Activated naive CD8-positive, alpha-beta T cell treated with anti-CD3 and anti-CD28 coated beads, Interleukin-2, amount 50 U/mL, for 24 hours (primary cell): ENCODE data around the gene NPNT.

ENCODE experiments used
- ATAC-seq: fragments of 150-1000 bp; cut with Tn5 transposase; one replicate; pipeline ENCODE4 v1.10.0; 2021
- DNase-seq: peaks from one replicate; pipeline ENCODE4 v3.0.0; 2021
- H3K27ac Mint-ChIP-seq: one replicate; pipeline ENCODE4 v1.8.0; 2021; ENCODE audit warnings: mild to moderate bottlenecking, mixed read lengths
- H3K27me3 Mint-ChIP-seq: one replicate; pipeline ENCODE4 v1.8.0; 2021; ENCODE audit warnings: mixed read lengths
- H3K36me3 Mint-ChIP-seq: one replicate; pipeline ENCODE4 v1.8.0; 2021; ENCODE audit warnings: low read depth, mixed read lengths
- H3K4me1 Mint-ChIP-seq: one replicate; pipeline ENCODE4 v1.8.0; 2021; ENCODE audit warnings: mixed read lengths
- H3K4me3 Mint-ChIP-seq: one replicate; pipeline ENCODE4 v1.8.0; 2021; ENCODE audit warnings: mild to moderate bottlenecking, moderate library complexity, mixed read lengths
- H3K9me3 Mint-ChIP-seq: one replicate; pipeline ENCODE4 v1.8.0; 2021; ENCODE audit warnings: mixed read lengths

NPNT gene

GRCh38 chr4:105998171-105999063, 103.1 kb downstream of the NPNT start:
- Mint-ChIP-seq H3K36me3 (no peaks in the 10 kb centered on the region), H3K4me3 (no peak overlapping the region), H3K27ac (no peak overlapping the region), H3K4me1 (no peaks in the 10 kb centered on the region), H3K9me3 (no peaks in the 10 kb centered on the region), H3K27me3 (no peaks in the 10 kb centered on the region)
- ATAC-seq (no peak), DNase-seq (no peak)

GRCh38 chr4:106002994-106003393, 107.7 kb downstream of the NPNT start:
- no peaks in the 10 kb centered on the region for H3K36me3 Mint-ChIP-seq
- H3K4me1 Mint-ChIP-seq, result no peaks in the 10 kb centered on the region
- DNase-seq, result no peak
- no peak overlapping the region for H3K27ac Mint-ChIP-seq
- no peaks in the 10 kb centered on the region for H3K9me3 Mint-ChIP-seq
- no peak overlapping the region for H3K4me3 Mint-ChIP-seq
- H3K27me3 Mint-ChIP-seq, result no peaks in the 10 kb centered on the region
- ATAC-seq, result no peak

GRCh38 chr4:106010761-106011160, 115.5 kb downstream of the NPNT start:
- DNase-seq, result no peak
- H3K4me1 Mint-ChIP-seq, result no peaks in the 10 kb centered on the region
- no peaks in the 10 kb centered on the region for H3K36me3 Mint-ChIP-seq
- peaks cover 44% of the 10 kb centered on the region for H3K9me3 Mint-ChIP-seq
- H3K4me3 Mint-ChIP-seq, result no peak overlapping the region
- no peaks in the 10 kb centered on the region for H3K27me3 Mint-ChIP-seq
- no peak overlapping the region for H3K27ac Mint-ChIP-seq
- no peak for ATAC-seq

GRCh38 chr4:106011387-106011786, 116.1 kb downstream of the NPNT start:
- ATAC-seq, result no peak
- Mint-ChIP-seq H3K4me1 (no peaks in the 10 kb centered on the region), H3K36me3 (no peaks in the 10 kb centered on the region), H3K27me3 (no peaks in the 10 kb centered on the region), H3K9me3 (peaks cover 44% of the 10 kb centered on the region), H3K27ac (no peak overlapping the region), H3K4me3 (no peak overlapping the region)
- DNase-seq, result no peak

GRCh38 chr4:106017975-106018374, 122.7 kb downstream of the NPNT start:
- Mint-ChIP-seq H3K27ac (no peak overlapping the region), H3K27me3 (no peaks in the 10 kb centered on the region), H3K9me3 (peaks cover 25% of the 10 kb centered on the region), H3K4me3 (no peak overlapping the region), H3K4me1 (no peaks in the 10 kb centered on the region), H3K36me3 (no peaks in the 10 kb centered on the region)
- ATAC-seq (no peak), DNase-seq (no peak)

- peaks cover 7% of the 10 kb centered on the region for H3K9me3 Mint-ChIP-seq
- ATAC-seq (no peak), DNase-seq (no peak)
- H3K4me1 Mint-ChIP-seq, result no peaks in the 10 kb centered on the region
- H3K36me3 Mint-ChIP-seq, result no peaks in the 10 kb centered on the region
- no peak overlapping the region for H3K27ac Mint-ChIP-seq
- no peak overlapping the region for H3K4me3 Mint-ChIP-seq
- no peaks in the 10 kb centered on the region for H3K27me3 Mint-ChIP-seq
These were observed 124.5 kb downstream of the NPNT start for GRCh38 chr4:106019771-106020170.
